H1 (cell line): ENCODE results near the gene CD200. TPM values are rescaled to one million over a fixed set of nuclear protein-coding genes. Genes with fewer than 3 reads are reported as not detected.

Source experiments
- CTCF ChIA-PET: fragments of 300-600 bp; sonication (Branson Sonifier 250); formaldehyde crosslinking; loops from one replicate; lab custom pipeline; 2021; ENCODE audit not compliant: partially characterized antibody; lab: Charles Lee
- POLR2A ChIA-PET: fragments of 300-600 bp; sonication (Branson Sonifier 250); formaldehyde crosslinking; loops from one replicate; lab custom pipeline; 2021; ENCODE audit warnings: inconsistent platforms; ENCODE audit not compliant: partially characterized antibody; lab: Charles Lee
- DNase-seq, 2 experiments: peaks; one replicate each; pipeline versions ENCODE4 v3.0.0 to v3.0.0-alpha.2; 2010 to 2022; ENCODE audit warnings: low spot score in 2 of 2, low read depth in 1 of 2, mixed read lengths in 1 of 2
- FAIRE-seq: peaks from 2 replicates; lab custom pipeline; 2011; peaks lifted over from hg19 to GRCh38; lab: Jason Lieb, UNC
- H2AFZ ChIP-seq: 2 replicates; pipeline ENCODE4 v1.8.1; 2012; ENCODE audit warnings: low read length, inconsistent platforms
- H2AK5ac ChIP-seq: 2 replicates; pipeline ENCODE4 v1.6.1; 2013; ENCODE audit warnings: low read depth, low read length
- H2BK120ac ChIP-seq: replicated peaks from 2 replicates; pipeline ENCODE3; 2013; ENCODE audit warnings: low read depth, low read length, inconsistent platforms
- H2BK12ac ChIP-seq: 2 replicates; pipeline ENCODE4 v1.6.1; 2013; ENCODE audit warnings: low read depth, low read length
- H2BK15ac ChIP-seq: 2 replicates; pipeline ENCODE4 v1.6.1; 2013; ENCODE audit warnings: low read length
- H2BK20ac ChIP-seq: 2 replicates; pipeline ENCODE4 v1.6.1; 2013; ENCODE audit warnings: low read length
- H2BK5ac ChIP-seq: 2 replicates; pipeline ENCODE4 v1.6.1; 2013; ENCODE audit warnings: low read depth, low read length
- H3K14ac ChIP-seq: 2 replicates; pipeline ENCODE4 v1.6.1; 2013; ENCODE audit warnings: inconsistent platforms; ENCODE audit not compliant: insufficient read length
- H3K18ac ChIP-seq: 2 replicates; pipeline ENCODE4 v1.6.1; 2013; ENCODE audit warnings: low read length; ENCODE audit errors: extremely low read depth
- H3K23ac ChIP-seq: 2 replicates; pipeline ENCODE4 v1.6.1; 2013; ENCODE audit warnings: inconsistent platforms; ENCODE audit not compliant: insufficient read length
- H3K23me2 ChIP-seq: 2 replicates; pipeline ENCODE4 v1.6.1; 2013; ENCODE audit warnings: low read depth, low read length
- H3K27ac ChIP-seq: 2 replicates; pipeline ENCODE4 v1.6.1; 2011; ENCODE audit warnings: low read depth, low read length, inconsistent platforms
- H3K27me3 ChIP-seq, 4 experiments: replicated peaks in 1 of 4; 1 replicate in 1 of 4; 2 replicates in 3 of 4; pipeline versions ENCODE4 v1.6.1 to v1.8.1; 2011 to 2013; ENCODE audit warnings: low read length in 3 of 4, mild to moderate bottlenecking in 3 of 4, inconsistent platforms in 2 of 4, mixed read lengths in 2 of 4, moderate library complexity in 1 of 4; ENCODE audit not compliant: control insufficient read depth in 3 of 4, insufficient read depth in 3 of 4; ENCODE audit errors: extremely low read depth in 1 of 4
- H3K36me3 ChIP-seq, 4 experiments: 2 replicates each; pipeline versions ENCODE4 v1.6.1 to v1.8.1; 2011 to 2013; ENCODE audit warnings: mild to moderate bottlenecking in 4 of 4, low read length in 3 of 4, moderate library complexity in 2 of 4, control low read depth in 1 of 4, inconsistent platforms in 1 of 4; ENCODE audit not compliant: insufficient read depth in 4 of 4, control insufficient read depth in 2 of 4
- H3K4ac ChIP-seq: replicated peaks from 2 replicates; pipeline ENCODE3; 2013; ENCODE audit warnings: low read length, low read depth, mixed read lengths, inconsistent platforms; ENCODE audit not compliant: insufficient read length
- H3K4me1 ChIP-seq, 4 experiments: replicated peaks in 1 of 4; 1 replicate in 1 of 4; 2 replicates in 3 of 4; pipeline versions ENCODE4 v1.6.1 to v1.8.1; 2011 to 2013; ENCODE audit warnings: low read length in 3 of 4, inconsistent platforms in 2 of 4, mixed read lengths in 1 of 4; ENCODE audit not compliant: insufficient read depth in 4 of 4, control insufficient read depth in 3 of 4
- H3K4me2 ChIP-seq, 2 experiments: 2 replicates each; pipeline versions ENCODE4 v1.6.1 to v1.8.1; 2011 to 2013; ENCODE audit warnings: low read depth in 2 of 2, low read length in 2 of 2, control low read depth in 1 of 2, inconsistent platforms in 1 of 2, mild to moderate bottlenecking in 1 of 2; ENCODE audit not compliant: insufficient read depth in 1 of 2
- H3K4me3 ChIP-seq, 4 experiments: fragments of 200-600, 300-600 bp in 1 of 4; sonication (generic), shearing (Covaris generic), sonication (Bioruptor Twin) in 1 of 4; 2 replicates each; pipeline versions ENCODE4 v1.5.1 to v1.8.1; 2011 to 2016; ENCODE audit warnings: low read length in 4 of 4, low read depth in 3 of 4, control low read depth in 2 of 4, inconsistent platforms in 2 of 4, mild to moderate bottlenecking in 2 of 4, mixed read lengths in 1 of 4, moderate library complexity in 1 of 4; ENCODE audit not compliant: insufficient read depth in 2 of 4; ENCODE audit errors: extremely low read depth in 1 of 4
- H3K56ac ChIP-seq: replicated peaks from 2 replicates; pipeline ENCODE3; 2013; ENCODE audit warnings: low read depth, mild to moderate bottlenecking, mixed read lengths, low read length, inconsistent platforms; ENCODE audit not compliant: insufficient read length
- H3K79me1 ChIP-seq: 2 replicates; pipeline ENCODE4 v1.6.1; 2013; ENCODE audit warnings: low read depth, low read length, control low read depth
- H3K79me2 ChIP-seq, 2 experiments: 2 replicates each; pipeline versions ENCODE4 v1.6.1 to v1.8.1; 2012 to 2013; ENCODE audit warnings: low read length in 2 of 2, mild to moderate bottlenecking in 2 of 2, inconsistent platforms in 1 of 2; ENCODE audit not compliant: insufficient read depth in 2 of 2, control insufficient read depth in 1 of 2
- H3K9ac ChIP-seq, 4 experiments: replicated peaks in 1 of 4; 1 replicate in 1 of 4; 2 replicates in 3 of 4; pipeline versions ENCODE4 v1.6.1 to v1.8.1; 2011 to 2013; ENCODE audit warnings: low read depth in 3 of 4, low read length in 3 of 4, control low read depth in 2 of 4, mild to moderate bottlenecking in 2 of 4, moderate library complexity in 2 of 4, inconsistent platforms in 1 of 4; ENCODE audit errors: extremely low read depth in 1 of 4
- H3K9me3 ChIP-seq, 2 experiments: 2 replicates each; pipeline versions ENCODE4 v1.6.1 to v1.8.1; 2012 to 2013; ENCODE audit warnings: mild to moderate bottlenecking in 2 of 2, moderate library complexity in 2 of 2, control low read depth in 1 of 2, inconsistent platforms in 1 of 2, low read depth in 1 of 2, low read length in 1 of 2, mixed read lengths in 1 of 2; ENCODE audit not compliant: insufficient read depth in 2 of 2
- H4K20me1 ChIP-seq, 2 experiments: replicated peaks in 1 of 2; 2 replicates each; pipeline versions ENCODE3 to v1.8.1; 2011 to 2013; ENCODE audit warnings: inconsistent platforms in 2 of 2, low read length in 2 of 2, mild to moderate bottlenecking in 1 of 2; ENCODE audit not compliant: insufficient read depth in 2 of 2, control insufficient read depth in 1 of 2
- H4K5ac ChIP-seq: 2 replicates; pipeline ENCODE4 v1.6.1; 2013; ENCODE audit warnings: low read length, low read depth, mixed read lengths, inconsistent platforms; ENCODE audit not compliant: insufficient read length
- H4K8ac ChIP-seq: 2 replicates; pipeline ENCODE4 v1.8.0; 2013; ENCODE audit warnings: mild to moderate bottlenecking, moderate library complexity, low read length, inconsistent platforms; ENCODE audit not compliant: insufficient read depth; ENCODE audit errors: extremely low read depth
- H4K91ac ChIP-seq: replicated peaks from 2 replicates; pipeline ENCODE3; 2013; ENCODE audit warnings: low read length, mixed read lengths, inconsistent platforms; ENCODE audit not compliant: insufficient read length
- BCL11A ChIP-seq, 2 experiments: IDR thresholded peaks; one replicate each; pipeline ENCODE4 v1.6.1; 2011; ENCODE audit warnings: low read depth in 2 of 2, low read length in 2 of 2, mild to moderate bottlenecking in 2 of 2
- CREB1 ChIP-seq: IDR thresholded peaks from 2 replicates; pipeline ENCODE4 v1.6.1; 2012; ENCODE audit warnings: inconsistent platforms
- EP300 ChIP-seq, 2 experiments: IDR thresholded peaks; 1 replicate in 1 of 2; 2 replicates in 1 of 2; pipeline ENCODE4 v1.6.1; 2011 to 2012; ENCODE audit warnings: low read depth in 2 of 2, low read length in 2 of 2, mild to moderate bottlenecking in 2 of 2, borderline replicate concordance in 1 of 2, inconsistent platforms in 1 of 2, moderate library complexity in 1 of 2
- FOSL1 ChIP-seq: IDR thresholded peaks from 2 replicates; pipeline ENCODE4 v1.6.1; 2011; ENCODE audit warnings: mild to moderate bottlenecking, low read depth, low read length, moderate library complexity; ENCODE audit not compliant: insufficient read depth
- HDAC2 ChIP-seq, 2 experiments: fragments of 300-600 bp in 1 of 2; sonication (generic) in 1 of 2; IDR thresholded peaks; 2 replicates each; pipeline ENCODE4 v1.6.1; 2011 to 2012; ENCODE audit warnings: low read depth in 2 of 2, low read length in 2 of 2, mild to moderate bottlenecking in 2 of 2, moderate library complexity in 2 of 2, borderline replicate concordance in 1 of 2, inconsistent platforms in 1 of 2
- KDM1A ChIP-seq: fragments of 200-600, 300-600 bp; sonication (generic); IDR thresholded peaks from 2 replicates; pipeline ENCODE4 v1.7.1; 2016; ENCODE audit warnings: mild to moderate bottlenecking, low read length, borderline replicate concordance
- PHF8 ChIP-seq: fragments of 200-600 bp; sonication (generic); conservative IDR thresholded peaks from 2 replicates; pipeline ENCODE4 v1.7.1; 2012; ENCODE audit warnings: low read depth, mild to moderate bottlenecking, inconsistent platforms, low read length, moderate library complexity
- POLR2AphosphoS5 ChIP-seq: IDR thresholded peaks from 2 replicates; pipeline ENCODE4 v1.6.1; 2011; ENCODE audit warnings: low read depth, low read length
- SIX5 ChIP-seq: IDR thresholded peaks from 2 replicates; pipeline ENCODE4 v1.6.1; 2011; ENCODE audit warnings: mild to moderate bottlenecking, low read depth, low read length
- SRF ChIP-seq: IDR thresholded peaks from 2 replicates; pipeline ENCODE4 v1.6.1; 2011; ENCODE audit warnings: mild to moderate bottlenecking, low read depth, low read length, moderate library complexity
- SUZ12 ChIP-seq: fragments of 200-600 bp; sonication (generic); IDR thresholded peaks from 2 replicates; pipeline ENCODE4 v1.6.1; 2012; ENCODE audit warnings: mild to moderate bottlenecking, inconsistent platforms, low read length, moderate library complexity, mixed read lengths
- TAF1 ChIP-seq: IDR thresholded peaks from 2 replicates; pipeline ENCODE4 v1.6.1; 2011; ENCODE audit warnings: mild to moderate bottlenecking, low read depth, low read length
- WGBS, 2 experiments: shearing (Covaris generic) in 1 of 2; methylation state at CpG; one replicate each; pipeline versions ENCODE4 v1.1.6 to v1.1.7; 2013 to 2015; ENCODE audit warnings: low lambda C conversion rate in 2 of 2, mixed read lengths in 2 of 2, inconsistent platforms in 1 of 2, low coverage in 1 of 2, missing lambda C conversion rate in 1 of 2; ENCODE audit not compliant: insufficient replicate concordance in 2 of 2, insufficient coverage in 1 of 2, insufficient read length in 1 of 2; ENCODE audit errors: extremely low coverage in 1 of 2, missing lambda C conversion rate in 1 of 2; 5-methylcytosine and 5-hydroxymethylcytosine counted together
- polyA plus RNA-seq, 7 experiments: library from polyadenylated mRNA; depleted of rRNA in 3 of 7; stranded (reverse) in 5 of 7; unstranded in 2 of 7; fragments of >200 nt in 5 of 7; fragments of 200-250 nt in 2 of 7; gene quantifications; 1 replicate in 5 of 7; 2 replicates in 1 of 7; 4 replicates in 1 of 7; pipeline versions ENCODE4 v1.2.1 to v1.2.3, GENCODE V29; 2011 to 2013; ENCODE audit warnings: missing spikeins in 2 of 7, mixed read lengths in 2 of 7
- total RNA-seq: library from RNA; stranded (reverse); fragmentation: NEBNext Ultra II Directional; extraction: Animal tissue kit (Norgen Biotek cat#: 25700); gene quantifications from 2 replicates; pipeline ENCODE4 v1.2.1, GENCODE V29; 2021

The CD200 gene
- total and polyA plus RNA-seq, 2 of the 8 experiments (the other 6 are each of a cell fraction or from before 2014, with no cell fraction given) = 45.8 to 50.2 TPM

- H3K4ac ChIP-seq = no peak overlapping the region
- no peak overlapping the region for H3K14ac ChIP-seq
- no peak overlapping the region for H3K56ac ChIP-seq
- WGBS, 2 experiments = 89% methylated on average over 6 of the region's 6 CpGs; no CpG with 5 or more reads in 1 of the 2 experiments
- no peak overlapping the region for H2BK12ac ChIP-seq
- no peak for DNase-seq
- H4K5ac ChIP-seq = no peak overlapping the region
- FAIRE-seq = no peak
- peaks cover 13% of the 10 kb centered on the region for H3K79me1 ChIP-seq
- no peak overlapping the region for H2BK120ac ChIP-seq
- POLR2A ChIA-PET = interaction anchor here (0.7 to 5.1 kb wide), 8 partner anchors 8 to 126 kb away, joined by 3 to 23 read pairs (median 6); no protein-coding TSS in a partner anchor
- H2AFZ ChIP-seq = no peak overlapping the region
- H3K9ac ChIP-seq = no peak overlapping the region
- H3K18ac ChIP-seq = no peak overlapping the region
- H3K4me3 ChIP-seq = no peak overlapping the region
- no peaks in the 10 kb centered on the region for H3K27me3 ChIP-seq
- H3K4me2 ChIP-seq = 0 out of 4 replicates have a peak overlapping the region, but pooled peaks of 1 of the 2 experiments have one; percentile 20
- H2BK20ac ChIP-seq = no peak overlapping the region
- no peak overlapping the region for H2AK5ac ChIP-seq
- peaks cover 2 to 22% (median 15%) of the 10 kb centered on the region in 4 experiments; a peak in 6 of 7 replicates for H3K4me1 ChIP-seq
- CTCF ChIA-PET = interaction anchor here (0.9 to 1.6 kb wide), 7 partner anchors 16 to 104 kb away, joined by 3 to 10 read pairs (median 4); partner anchors contain the start of gene SLC9C1
- H3K23ac ChIP-seq = no peak overlapping the region
- peaks cover 3% of the 10 kb centered on the region; the same call in 1 of the 2 replicates for H3K23me2 ChIP-seq
- peaks cover 0 to 2% of the 10 kb centered on the region in 2 experiments for H4K20me1 ChIP-seq
- no peaks in the 10 kb centered on the region for H3K9me3 ChIP-seq
- H3K79me2 ChIP-seq = peaks cover 37 to 95% of the 10 kb centered on the region in 2 experiments
- H4K8ac ChIP-seq = no peak overlapping the region
- H2BK15ac ChIP-seq = no peak overlapping the region
- H3K36me3 ChIP-seq = peaks cover 0 to 34% (median 14%) of the 10 kb centered on the region in 4 experiments; a peak in 6 of 8 replicates
- H4K91ac ChIP-seq = no peak overlapping the region
- H2BK5ac ChIP-seq = no peak overlapping the region
- no peak overlapping the region for H3K27ac ChIP-seq
- no peak for TF ChIP-seq SUZ12
- TF ChIP-seq PHF8 = no peak
- TF ChIP-seq TAF1 = no peak
- TF ChIP-seq SIX5 = no peak
- no peak for TF ChIP-seq FOSL1
- no peak for TF ChIP-seq SRF
- TF ChIP-seq HDAC2 (IDR thresholded peaks at IDR 0.05; ENCODE audit: borderline replicate concordance in 1 of 2, low read depth in 2 of 2, low read length in 2 of 2) = no peak
- no peak for TF ChIP-seq POLR2AphosphoS5
- no peak for TF ChIP-seq KDM1A
- no peak for TF ChIP-seq BCL11A (IDR thresholded peaks at IDR 0.05; ENCODE audit: low read depth in 2 of 2, low read length in 2 of 2)
- TF ChIP-seq EP300 (IDR thresholded peaks at IDR 0.05; ENCODE audit: borderline replicate concordance in 1 of 2, low read depth in 2 of 2, low read length in 2 of 2) = no peak
- TF ChIP-seq CREB1 = no peak
Observed at GRCh38 chr3:112338021-112338726, 5.2 kb downstream of the CD200 start.
